TTC549 (cell line): ENCODE measurements around the gene TBC1D5.

ENCODE experiments used
- FAIRE-seq: peaks from 2 replicates; lab custom pipeline; 2012; peaks lifted over from hg19 to GRCh38; lab: Jason Lieb, UNC

TBC1D5 gene

DNA sequence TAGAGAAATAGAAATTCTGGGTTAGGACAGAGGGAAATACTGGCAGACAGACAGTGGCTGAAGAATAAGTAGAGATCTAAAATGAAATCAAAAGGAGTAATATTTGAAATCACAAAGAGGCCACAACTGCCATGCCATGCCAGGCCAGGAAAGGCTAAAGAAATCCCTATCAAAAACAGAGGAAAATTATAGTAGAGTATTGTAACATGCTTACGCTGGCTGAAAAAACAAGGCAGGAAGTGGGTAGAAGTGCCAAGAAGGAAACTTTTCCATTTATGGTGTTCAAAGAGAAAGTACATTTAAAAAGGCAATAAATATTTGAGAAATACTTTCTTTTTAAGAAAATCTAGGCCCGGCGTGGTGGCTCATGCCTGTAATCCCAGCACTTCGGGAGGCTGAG lies 442.0 kb downstream of the TBC1D5 start:
- no peak for FAIRE-seq

DNA sequence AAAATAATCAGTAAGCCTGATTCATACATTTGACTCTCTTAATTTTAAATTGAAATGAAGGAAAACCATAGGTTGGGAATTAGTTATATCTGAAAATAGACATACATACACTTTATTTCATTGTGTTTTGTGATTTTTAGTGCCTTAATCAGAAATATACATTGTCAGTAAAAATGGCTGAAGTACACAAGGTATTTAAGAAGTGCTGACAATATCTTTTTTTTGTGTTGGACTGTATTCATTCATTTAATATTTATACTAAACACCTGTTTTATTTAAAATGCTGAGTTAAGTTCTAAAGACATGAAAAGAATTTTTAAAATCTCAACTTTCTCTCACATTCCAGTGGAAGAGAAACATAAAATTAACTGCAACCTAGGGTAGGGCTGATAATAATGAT lies 444.4 kb downstream of the TBC1D5 start:
- FAIRE-seq = no peak

DNA sequence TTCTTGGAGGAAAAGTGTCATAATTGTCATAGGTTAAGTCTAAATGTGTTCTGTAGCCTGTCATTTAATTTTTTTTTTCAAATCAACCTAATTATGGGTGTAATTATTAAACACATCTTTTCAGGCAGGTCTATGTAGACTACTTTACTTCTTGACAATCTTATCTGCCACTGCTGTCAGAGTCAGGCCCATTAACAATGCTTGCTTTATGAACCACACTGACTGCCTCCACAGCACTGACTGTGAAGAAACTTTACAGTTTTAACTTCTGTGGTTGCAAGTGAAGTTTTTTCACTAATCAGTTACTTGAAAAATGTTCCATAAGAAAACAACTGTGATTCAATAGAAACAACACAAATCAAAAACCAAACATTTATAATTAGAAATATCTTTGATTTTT lies 449.9 kb downstream of the TBC1D5 start:
- no peak for FAIRE-seq

DNA sequence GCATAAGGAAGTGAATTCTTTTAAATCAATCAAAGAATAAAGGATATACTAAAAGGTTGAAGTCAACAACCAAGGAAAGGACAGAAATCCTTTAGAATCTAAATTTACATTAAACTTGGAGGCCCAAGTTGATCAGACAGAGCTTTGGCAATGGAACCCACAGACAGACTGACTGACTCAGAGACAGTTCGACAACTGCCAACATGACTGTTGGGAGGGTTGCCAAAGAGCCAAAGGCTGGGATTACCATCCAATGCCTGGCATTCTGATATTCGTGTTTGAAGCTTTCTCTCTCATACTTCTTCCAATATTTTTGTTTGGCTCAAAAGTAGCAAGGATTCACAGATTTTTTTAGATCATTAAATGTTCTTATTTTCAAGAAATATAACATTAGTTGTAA lies 451.5 kb downstream of the TBC1D5 start:
- FAIRE-seq = no peak

DNA sequence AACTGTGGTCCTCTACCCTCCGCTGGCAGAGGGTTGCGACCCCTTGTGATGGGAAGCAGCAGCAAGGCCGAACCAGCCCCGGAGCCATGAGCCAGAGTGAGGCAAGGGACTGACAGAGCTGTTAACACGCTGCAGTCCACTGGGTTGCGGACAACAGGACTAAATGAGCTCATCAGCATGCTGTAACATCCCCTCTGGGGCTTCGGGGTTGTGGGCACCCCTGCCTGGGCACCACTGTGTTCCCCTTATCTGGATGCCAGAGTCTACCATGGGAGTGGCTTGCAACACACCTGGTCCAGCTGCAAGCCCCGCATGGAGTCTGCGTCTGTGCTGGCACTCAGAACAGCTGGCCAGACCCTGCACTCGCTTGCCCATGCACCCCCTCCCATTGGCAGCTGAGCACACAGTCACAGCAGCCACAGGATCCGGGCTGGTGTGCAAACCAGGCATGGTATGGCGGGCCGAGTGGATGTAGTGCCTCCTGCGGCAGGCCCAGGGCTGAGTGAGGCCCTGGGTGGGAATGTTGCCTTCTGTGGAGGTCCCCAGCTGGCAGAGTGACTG lies 453.5 kb downstream of the TBC1D5 start:
- FAIRE-seq = no peak

DNA sequence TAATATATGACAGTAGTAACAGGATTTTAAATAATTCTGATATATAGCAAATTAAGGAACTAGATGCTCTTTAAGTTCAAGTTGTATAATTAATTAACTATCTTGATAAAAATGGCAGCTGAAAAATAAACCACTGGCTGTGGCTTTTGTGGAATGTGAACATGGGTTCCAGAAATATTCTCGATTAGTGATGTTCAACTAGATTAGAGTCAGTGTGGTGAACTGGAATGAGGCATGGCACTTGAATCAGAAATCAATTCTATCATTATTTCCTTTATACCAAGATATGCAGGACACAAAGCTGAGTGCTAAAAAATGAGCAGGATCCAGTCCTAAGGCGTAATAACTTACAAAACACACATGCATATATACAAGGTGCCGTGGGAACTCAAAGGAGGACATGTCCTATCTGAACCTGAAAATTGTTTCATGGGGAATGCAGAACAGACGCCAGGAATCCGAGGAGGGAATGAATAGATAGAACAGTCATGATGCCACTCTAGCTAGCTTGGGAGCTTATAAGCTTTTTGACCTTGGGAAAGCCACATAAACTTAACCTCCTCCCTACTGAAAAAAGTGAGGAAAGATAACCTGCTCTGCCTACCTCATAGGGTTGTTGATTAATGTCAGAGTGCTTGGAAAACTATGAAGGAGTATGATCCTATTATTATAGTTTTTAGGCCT lies 455.3 kb downstream of the TBC1D5 start:
- FAIRE-seq = no peak

DNA sequence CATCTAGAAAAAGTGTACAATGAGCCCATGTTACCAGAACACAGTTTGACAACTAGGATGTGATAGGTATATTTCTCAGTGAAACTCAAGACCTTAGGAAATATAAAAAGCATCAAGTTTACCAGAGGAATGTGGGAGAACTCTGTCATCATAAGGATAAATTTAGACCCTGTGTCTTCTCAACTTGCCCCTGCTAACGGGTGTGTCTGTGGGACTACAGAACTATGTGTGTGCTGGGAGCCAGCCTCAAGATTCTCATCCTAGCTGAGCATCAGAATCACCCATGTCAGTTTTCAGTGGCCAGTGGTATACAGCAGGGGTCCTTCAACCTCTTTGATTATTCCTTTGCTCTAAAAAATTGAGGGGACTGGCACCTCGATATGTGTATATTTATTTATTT lies 464.4 kb downstream of the TBC1D5 start:
- FAIRE-seq = no peak

DNA sequence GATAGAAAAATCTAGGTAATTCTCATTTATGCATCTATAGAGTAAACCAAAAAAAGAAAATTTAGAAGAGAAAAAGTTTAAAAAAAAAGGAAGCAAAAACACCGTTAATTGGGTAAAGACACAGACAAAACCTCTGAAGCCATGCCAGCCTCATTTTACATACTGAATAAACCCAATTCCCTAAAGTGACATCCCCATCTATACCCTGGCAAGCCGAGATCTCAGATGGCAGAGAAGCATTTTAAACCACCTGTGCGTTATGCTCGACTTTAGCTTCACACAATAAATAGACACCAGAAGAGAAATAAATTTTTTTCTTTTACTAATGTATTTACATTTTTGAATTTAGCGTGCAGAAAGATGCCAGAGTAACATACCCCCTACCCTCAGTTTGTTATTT lies 475.6 kb downstream of the TBC1D5 start:
- FAIRE-seq = no peak

DNA sequence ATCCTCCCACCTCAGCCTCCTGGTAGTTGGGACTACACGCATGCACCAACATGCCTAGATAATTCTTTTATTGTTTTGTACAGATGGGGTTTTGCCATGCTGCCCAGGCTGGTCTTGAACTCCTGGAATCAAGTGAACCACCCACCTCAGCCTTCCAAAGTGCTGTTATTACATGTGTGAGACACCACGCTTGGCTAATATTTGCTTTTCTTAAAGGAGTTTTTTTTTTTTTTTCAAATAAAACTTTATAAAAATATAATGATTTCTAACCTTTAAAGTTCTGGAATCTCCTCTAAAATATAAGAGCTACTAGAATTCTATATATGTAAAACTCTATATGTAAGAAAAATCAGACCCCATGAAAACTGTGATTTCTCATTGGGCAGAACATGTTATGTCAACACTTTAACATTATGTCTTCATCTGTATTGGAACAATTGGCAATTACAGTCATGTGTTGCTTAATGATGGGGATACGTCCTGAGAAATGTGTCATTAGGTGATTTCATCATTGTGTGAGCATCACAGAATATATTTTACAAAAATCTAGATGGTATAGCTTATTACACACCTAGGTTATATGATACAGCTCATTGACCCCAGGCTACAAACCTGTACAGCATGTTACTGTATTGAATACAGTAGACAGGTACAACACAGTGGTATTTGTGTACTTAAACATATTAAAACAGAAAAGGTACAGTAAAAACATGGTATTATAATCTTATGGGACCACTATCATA lies 480.6 kb downstream of the TBC1D5 start:
- FAIRE-seq = no peak

DNA sequence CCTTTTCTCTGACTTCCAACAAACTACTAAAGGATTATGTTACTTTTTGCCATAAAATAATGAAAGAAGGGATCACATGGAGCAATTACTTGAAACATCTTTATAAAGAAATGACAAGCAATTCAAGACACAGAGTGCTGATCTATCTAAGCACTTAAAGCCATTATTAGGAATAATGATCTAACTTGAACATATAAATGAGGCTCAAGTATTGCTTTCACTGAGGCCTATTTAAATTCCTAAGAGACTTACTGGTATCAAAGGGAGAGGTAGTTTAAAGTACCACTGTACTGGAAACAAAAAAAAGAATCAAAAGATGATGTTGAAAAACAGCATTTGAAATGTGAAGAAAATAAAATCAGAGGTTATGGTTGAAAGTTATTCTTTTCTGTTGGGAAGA lies 482.2 kb downstream of the TBC1D5 start:
- no peak for FAIRE-seq

DNA sequence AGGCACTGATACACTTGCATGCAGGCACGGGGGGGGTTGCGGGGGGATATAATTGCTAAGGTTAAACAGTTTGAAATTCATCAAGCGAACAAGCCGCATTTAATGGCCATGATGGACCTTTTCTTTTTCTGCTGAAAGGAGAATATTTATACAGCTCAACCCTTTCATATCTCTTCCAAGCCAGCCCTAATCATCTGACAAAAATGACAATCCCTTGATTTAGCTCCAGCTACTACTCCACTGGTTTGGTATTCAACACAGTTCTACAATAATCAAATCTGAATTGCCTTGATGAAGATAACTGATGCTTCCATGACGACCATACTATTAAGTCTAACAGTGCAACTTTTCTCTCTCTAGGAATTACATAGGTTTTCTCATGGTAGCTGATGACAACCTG lies 482.7 kb downstream of the TBC1D5 start:
- no peak for FAIRE-seq

DNA sequence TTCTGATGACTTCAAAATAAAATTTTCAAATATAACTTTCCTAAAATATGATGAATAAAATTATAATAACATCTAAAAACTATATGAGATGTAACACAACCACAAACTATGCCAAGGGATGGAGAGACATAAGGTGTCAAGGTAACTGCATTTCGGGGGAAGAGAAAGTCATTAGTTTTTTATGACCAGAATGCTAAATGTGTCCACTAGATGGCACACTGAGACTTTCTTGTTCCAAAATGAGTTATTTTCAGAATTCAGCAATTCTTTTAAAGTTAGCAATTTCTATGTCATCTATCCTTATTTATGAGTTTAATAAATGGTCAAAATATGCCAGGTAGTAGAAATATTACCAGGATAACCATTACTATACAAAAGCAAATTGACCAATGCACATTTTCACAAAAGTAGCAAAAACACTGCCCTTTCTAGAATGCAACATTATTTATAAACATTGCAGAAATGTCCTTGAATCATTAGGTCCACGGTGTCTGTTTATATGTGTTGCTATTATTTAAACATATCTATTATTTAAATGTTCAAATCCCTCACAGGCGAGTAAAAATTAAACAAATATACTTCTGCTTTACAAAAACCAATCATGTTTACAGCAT lies 483.5 kb downstream of the TBC1D5 start:
- peak; percentile 66 for FAIRE-seq

DNA sequence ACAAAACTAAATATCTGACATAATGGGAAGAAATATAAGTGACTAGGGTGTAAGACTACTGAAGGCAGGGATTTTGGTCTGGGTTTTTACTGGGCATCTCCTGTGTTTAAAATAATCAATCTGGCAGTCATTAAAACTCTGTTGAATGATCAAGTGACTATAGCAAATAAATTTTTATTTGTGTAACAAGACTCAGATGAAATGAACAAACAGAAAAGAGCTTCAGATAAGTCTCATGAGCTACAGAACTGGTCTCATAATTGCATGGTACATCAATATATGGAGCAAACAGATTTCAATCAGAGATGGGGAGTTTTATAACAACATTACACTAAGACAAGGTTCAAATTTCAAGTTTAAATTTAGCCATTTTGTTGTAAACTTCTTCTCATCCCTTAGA lies 485.2 kb downstream of the TBC1D5 start:
- FAIRE-seq = no peak

DNA sequence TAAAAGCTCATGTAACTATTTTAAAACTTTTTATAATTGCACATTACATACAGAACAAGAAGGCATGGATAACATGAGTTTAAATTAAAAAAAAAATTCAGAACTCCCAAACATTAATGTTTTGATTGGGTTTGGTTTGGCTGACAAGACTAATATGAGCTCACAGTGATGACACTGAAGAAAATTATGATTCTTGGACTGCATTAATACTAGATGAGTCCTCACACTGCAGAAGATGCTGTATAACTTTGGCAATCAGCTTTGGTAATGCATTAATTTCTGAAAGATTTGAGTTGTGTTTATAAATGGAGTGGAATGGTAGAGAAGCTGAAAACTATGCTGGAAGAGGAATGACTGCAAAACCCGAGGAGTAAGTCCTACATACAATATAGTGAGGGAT lies 498.8 kb downstream of the TBC1D5 start:
- FAIRE-seq = no peak

DNA sequence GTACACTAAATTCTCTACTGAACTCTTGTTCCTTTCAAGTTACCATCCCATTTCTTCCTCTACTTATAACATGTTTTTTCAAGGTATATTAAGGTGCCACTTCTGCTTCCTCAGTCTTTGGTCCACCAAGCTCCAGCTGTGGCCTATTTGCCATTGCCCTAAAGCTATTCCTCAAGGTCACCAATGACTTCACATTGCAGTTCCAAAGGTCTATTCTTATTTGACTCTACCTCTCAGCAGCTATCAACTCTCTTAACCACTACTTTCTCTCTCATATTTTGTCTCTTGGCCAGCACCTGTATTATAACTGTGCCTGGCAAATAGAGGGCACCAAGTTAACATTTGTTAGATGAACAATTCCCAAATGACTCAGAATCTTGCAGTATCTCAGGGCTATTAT lies 503.0 kb downstream of the TBC1D5 start:
- no peak for FAIRE-seq

DNA sequence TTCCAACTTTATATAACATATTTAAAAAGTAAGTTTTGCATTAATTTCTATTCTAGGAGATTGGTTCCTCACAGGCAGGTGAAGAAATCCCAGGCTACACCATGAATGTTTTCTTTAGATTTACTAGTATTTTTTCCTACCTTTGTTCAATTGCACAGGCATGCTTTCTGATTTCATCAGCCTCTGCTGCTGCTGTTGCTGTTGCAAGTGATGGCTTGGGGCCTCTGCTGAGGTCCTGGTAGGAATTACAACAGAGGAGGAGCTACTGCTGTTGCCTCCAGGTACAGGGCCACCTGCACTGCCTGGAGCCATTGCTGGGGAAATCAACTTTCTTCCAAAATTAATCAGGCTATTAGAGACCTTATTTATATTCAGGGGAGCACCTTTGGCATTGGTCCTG lies 504.4 kb downstream of the TBC1D5 start:
- FAIRE-seq = no peak

DNA sequence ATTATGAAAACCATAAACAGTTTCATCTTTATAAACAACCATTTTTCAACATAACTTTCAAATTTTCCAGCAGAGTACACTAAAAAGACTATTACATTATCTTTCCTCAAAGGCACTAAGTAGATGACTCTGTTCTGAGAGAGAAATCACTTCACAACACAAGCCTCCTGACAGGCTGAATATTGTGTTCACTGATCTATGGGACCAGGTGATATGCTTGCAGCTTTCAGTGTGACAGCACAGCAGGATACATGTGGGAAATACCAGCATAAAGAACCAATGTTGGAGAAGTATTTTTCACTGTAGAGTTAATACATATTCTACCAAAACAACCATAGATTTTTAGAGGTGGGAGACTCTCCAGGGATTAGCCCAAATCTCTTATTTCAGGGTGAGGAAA lies 507.1 kb downstream of the TBC1D5 start:
- no peak for FAIRE-seq

DNA sequence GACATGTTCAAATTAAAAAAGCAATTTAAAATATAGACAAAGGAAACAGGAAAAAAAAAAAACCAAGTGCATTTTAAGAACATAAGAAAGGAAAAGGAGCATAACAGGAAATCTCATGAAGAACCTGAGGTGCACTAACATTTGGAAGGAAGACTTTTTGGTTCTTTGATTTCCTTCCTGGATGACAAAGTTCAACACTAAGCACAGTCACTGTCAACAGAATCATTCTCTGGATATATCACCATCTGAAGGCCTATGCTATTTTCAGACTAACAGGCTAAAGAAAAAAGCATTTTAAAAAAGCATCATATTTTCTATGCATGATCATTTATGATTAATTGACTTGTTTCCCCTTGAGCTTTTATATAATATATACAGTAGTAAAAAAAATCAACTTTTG lies 508.0 kb downstream of the TBC1D5 start:
- no peak for FAIRE-seq

DNA sequence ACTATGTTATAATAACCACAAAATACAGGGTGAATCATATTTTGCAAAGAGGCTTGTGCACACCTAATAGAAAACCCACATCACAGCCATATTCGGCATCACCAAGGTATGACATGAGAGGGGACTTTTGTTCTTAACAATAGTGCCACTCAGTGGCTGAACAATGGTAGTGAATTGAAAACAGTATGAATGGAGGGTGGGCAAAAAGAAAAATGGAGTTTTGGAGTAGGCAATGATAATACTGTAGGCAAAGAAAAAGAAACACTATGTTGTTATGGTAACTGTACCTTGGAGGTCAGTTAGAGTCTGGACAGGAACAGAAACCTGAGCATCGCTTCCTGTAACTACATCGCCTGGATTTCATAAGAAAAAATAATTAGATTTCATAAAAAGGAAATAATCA lies 509.0 kb downstream of the TBC1D5 start:
- FAIRE-seq = peak; percentile 79

DNA sequence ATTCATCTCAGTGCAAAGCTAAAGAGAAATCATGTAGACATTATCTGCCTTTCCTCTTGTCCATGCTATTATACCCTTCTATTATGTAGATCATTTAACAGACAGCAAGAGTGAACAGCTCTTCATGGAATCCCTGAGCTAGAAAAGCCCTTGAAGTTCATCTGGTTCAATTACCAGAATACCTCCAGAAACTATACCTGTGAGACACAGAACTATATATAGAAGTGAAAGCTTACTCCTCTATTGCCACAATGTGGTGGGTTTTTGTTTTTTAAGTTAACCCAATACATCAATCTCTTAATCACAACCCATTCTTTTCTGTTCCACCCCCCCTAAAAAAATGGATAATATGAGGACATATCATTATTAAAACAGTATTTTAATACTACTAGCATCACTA lies 510.0 kb downstream of the TBC1D5 start:
- FAIRE-seq = no peak

DNA sequence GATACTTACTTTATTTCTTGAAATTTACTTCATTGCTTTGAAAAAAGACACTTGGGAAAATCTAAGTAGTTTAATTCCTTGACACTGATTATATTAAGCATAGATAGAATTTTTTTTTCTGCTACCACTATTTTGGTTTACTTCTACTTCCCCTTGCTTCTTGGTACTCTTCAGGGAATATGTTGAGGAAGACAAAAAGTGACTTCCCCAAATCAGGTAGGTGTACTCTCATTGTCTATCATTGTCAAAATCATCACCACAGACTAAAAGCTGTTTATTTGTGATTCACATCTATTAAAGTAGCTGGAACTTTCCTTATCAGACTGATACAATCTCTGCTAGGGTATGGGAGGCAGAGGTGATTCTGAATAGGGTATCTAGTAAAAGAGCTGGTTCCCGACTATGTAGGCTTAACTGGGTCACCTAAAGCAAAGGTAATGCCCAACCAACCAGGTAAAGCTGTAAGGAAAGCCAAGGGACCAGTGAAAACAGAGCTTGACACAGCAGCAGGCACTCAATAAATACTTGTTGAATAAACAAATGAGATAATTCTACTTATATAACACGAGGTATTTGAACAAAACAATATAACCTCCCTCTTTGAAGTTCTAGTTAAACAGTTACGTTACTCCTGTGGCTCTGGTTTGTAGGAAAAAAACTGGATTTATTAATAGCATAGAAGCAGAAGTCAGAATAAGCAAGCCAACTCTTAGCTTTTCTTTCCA lies 510.7 kb downstream of the TBC1D5 start:
- no peak for FAIRE-seq

DNA sequence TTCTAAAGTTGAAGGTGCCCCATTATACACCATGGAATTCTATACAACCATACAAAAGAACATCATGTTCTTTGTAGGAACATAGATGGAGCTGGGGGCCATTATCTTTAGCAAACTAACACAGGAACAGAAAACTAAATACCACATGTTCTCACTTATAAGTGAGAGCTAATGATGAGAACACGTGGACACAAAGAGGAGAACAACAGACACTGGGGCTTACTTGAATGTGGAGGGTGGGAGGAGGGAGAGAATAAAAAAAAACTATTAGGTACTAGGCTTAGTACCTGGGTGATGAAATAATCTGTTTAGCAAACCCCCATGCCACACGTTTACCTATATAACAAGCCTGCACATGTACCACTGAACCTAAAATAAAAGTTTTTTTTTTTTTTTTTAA lies 515.0 kb downstream of the TBC1D5 start:
- FAIRE-seq = no peak

DNA sequence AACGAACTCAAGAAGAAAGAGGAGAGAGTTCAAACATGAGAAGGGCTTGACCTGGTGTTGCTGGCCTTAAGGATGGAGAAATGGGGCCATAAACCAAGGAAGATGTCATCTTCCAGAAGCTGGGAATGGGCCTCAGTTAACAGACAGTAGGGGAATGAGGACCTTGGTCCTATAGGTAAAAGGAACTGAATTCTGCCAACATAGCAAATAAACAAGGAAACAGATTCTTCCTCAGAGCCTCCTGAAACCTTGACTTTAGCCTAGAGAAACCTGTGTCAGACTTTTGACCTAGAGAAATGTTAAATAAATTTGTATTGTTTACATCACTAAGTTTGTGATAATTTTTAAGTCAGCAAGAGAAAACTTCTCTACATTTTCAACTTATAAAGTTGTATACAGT lies 520.9 kb downstream of the TBC1D5 start:
- FAIRE-seq = no peak
